NCI-H187 (cell line): ENCODE results near the gene CCDC174.
"Not testable (repeated sequence)": the region's sequence is repeated elsewhere in the genome, so short reads cannot be mapped to it uniquely, and the experiment has no call there.

Experiments used
- DNase-seq, 2 experiments: peaks; one replicate each; lab custom pipeline; 2025; lab: John Stamatoyannopoulos, UW

Gene CCDC174

DNA sequence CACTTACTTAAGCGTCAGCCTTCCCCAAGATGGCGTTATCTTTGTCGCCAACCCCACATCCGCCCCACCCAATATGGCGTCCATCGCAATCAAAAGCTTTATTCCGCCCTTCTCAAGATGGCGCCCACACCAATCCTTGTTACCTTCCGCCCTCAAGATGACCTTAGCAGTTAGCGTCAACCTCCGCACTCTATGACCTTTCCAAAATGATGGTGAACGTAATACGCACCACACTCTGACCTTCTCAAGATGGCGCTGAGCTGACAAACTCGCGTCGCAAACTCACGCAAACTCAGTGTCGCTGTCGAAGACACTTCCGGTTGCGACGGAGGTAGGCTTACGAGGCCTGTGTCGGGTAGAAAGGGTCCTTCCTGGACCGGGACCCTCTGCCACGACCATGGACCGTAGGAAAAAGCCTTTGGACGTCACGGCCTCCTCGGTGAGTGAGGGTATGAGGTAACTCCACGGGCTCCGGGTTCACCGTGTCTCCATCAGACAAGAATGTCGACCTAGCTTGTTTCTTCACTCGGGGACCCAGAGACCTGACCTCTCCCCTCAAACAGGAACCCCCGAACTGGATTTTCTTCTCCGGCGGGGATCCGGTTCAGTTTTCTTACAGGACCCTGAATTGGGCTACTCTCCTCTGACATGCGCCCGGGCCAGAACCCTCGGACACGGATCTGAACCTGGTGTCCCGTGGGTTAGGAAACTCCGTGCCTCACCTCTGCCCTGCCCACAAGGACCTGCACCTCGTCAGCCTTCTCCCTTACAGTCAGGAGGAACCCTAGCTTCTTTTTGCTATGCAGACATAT, at the start of gene CCDC174:
CCDC174 (plus strand) TSS at position 323 of the 812 bp plus-strand sequence; CDS start at position 398, 75 bp downstream.
- DNase-seq, result peak; percentile 86

DNA sequence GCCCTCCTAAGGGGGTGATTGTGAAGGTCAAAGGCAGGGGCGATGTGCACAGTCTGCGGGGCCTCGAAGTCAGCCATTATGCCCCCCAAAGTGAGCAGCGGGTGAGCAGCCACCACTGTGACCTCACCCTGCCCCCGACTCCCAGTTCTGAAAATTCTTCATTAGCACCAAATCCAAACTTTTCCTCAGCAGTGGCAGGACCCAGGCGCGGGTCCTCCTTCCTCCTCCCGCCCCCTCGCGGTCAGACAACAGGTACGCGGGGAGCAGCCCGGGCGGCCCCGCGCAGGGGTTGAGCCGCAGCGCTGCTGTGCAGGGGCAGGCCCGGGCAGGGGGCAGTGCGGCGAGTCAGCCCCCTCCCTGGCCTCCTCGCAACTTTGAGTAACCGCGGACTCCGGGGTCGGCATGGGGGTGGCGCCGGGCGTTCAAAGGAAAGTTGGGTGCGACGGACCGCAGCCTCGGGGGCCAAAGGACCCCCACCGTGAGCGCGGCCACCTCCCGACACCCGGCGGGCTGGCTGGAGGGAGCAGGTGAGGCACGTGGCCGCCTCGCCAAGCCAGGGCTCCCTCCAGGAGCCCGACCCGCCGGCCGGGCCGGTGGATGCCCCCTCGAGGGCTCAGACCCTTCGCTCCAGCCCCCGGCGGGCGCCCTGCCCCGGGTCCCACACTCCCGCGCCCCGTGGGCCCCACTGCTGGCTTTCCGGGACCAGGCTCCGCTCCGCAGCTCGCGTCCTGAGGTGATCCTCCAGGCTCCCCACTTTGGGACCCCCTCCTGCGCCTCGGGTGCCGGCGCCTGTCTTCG, 49.4 kb upstream of the CCDC174 start:
- no peak for DNase-seq

DNA sequence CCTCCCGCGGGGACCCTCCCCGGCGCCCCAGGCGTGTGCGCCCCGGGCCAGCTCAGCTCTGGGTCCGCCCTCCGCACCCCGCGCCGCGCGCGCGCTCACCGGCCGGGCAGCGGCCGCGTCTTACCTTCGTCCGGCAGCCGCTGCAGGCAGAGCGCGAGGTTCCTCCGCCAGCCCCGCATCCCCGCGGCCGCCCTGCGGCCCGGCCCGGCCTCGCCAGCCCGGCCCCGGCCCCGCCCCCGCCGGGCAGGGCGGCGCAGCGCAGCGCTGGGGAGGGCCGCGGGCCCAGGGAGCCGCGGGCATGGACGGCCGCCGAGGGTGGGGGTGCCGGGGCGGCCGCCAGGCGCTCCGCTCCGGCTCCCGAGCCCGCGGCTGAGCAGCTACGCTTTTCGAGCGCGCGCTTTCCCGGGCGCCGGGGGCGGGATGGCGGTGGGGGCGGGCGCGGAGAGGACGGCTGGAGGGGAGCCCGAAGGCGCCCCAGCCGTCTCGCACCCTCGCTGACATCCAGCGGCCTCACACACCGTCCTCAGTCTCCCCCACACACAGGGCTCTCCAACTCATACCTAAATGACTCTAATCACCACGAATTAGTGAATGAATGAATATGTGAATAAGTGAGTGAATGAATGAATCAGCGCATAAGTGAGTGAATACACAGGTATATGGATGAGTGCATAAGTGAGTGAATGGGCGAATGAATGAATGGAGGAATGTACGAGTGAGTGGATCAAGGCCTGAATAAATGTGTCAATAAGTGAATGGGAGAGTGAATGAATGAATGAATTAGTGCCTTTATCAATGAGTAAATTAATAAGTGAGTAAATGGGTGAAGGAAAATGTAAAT, 48.5 kb upstream of the CCDC174 start:
- no peak for DNase-seq

DNA sequence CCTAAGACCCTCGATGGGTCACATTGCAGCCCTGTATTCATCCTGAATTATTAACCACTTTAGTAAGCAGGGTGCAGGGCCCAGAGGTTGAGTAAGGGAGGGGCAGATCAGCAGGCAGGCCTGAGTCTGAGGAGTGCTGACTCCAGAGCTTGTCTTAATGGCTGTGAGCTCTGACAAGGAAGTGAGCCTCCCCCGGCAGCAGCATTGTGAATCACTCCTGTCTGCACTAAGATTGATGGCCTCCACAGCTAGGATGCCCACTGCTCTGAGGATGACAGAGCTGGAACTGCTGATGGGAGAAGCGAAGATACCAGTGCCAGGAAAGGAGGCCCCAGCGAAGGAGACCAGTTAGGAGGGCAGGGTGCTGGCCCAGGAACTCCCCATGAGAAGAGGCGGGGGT, 46.5 kb upstream of the CCDC174 start:
- no peak for DNase-seq

DNA sequence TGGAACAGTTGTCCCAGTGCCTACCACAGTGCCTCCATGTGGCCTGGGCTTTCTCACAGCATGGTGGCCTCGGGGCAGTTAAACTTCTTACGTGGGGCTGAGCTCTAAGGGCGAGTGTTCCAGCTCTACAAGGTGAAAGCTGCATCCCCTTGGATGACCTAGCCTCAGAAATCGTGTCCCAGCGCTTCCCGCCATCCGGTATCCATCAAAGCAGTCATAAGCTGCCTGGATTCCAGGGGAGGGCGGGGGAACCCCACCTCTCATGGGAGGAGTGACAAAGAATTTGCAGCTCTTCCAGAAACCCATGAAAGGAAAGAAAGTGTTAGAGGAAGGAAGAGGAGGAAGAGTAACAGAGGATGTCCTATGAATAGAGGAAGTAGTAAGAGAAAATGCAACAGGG, 45.8 kb upstream of the CCDC174 start:
- DNase-seq, result no peak

DNA sequence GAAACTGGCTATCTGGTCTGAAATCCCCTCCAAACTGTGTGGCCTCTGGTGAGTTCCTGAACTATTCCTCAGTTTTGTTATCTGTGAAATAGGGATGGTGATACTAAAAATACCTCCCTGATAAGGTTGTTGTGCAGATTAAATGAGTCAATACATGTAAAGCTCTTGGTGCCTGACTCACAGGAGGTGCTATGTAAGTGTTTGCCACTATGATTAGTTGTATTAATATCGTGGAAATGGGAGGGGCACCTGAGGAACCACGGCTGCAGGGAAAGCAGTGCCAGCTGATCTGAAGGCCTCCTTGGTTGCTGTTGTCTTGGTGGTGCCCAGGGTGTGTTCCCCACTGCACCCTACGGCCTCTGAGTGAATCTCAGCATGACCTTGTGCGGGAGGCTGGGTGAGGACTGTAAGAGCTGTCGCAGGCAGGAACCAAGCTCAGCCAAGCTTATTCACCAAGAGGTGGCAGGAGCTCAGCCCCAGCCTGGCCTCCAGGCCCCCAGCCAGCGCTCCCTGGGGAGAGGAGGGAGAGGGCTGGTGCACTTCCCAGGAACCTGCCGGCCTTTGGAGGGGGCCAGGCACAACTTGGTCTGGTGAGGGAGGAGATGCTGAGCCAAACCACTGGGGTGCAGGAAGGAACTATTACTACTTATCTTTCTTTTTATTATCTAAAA, 44.8 kb upstream of the CCDC174 start:
- no peak for DNase-seq

DNA sequence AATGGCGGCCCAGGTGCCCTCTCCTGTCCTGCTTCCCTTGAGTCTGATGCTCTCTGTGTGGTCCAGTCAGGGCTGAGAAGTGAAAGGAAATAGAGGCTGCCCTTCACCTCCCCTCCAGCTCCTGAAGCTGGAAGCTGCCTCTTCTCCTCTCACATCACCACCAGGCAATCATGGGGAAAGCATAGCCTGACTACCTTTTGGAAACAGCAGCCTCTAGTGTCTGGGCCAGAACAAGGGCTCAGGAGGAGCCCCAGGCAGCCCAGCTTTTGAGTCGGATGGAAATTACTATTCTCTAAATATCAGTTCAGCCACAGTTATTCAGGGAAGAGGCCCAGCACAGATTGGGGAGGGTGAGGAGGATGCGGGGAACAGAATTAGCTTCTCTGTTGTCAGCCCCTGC, 43.3 kb upstream of the CCDC174 start:
- no peak for DNase-seq

DNA sequence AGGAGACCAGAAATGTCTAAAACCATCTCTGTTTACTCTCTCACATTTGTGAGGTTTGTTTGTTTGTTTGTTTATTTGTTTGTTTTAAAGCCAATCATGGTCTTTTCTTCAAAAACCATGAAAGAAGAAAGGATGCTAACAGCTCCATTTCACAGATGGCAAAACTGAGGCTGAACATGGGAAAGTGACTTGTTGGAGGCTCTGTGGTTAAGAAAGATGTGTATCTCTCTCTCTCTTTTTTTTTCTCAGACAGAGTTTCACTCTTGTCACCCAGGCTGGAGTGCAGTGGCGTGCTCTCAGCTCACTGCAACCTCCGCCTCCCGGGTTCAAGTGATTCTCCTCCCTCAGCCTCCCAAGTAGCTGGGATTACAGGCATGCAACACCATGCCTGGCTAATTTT, 42.5 kb upstream of the CCDC174 start:
- DNase-seq, result not testable (repeated sequence)

DNA sequence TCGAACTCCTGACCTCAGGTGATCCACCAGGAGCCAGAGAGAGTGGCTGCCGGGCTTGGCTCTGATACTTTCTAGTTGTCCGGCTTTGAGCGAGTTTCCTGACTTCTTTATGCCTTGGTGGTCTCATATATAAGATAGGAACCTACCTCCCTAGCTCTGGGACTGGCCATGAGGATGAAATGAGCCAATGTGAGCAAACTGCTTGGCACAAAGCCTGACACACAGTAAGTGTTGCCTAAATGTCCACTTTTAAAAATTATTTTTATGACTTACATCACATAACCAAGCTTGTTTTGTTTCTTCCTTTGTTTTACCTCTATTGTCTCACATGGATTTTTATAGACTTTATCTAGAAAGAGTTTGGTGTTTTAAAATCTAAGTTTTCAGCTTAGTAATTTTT, 42.1 kb upstream of the CCDC174 start:
- DNase-seq, result no peak

DNA sequence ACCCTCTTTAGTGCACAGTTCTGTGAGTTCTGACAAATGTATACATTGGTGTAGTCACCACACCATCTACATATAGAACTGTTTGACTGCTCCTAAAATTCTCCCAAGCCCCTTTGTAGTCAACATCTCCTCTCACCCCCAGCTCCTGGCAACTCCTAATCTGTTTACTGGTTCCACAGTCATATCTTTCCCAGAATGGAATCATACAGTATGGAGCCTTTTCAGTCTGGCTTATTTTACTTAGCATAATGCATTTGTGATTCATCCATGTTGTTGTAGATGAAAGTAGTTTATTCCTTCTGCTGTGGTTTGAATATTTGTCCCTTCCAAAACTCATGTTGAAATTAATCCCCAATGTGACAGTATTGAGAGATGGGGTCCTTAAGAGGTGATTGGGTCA, 41.6 kb upstream of the CCDC174 start:
- no peak for DNase-seq

DNA sequence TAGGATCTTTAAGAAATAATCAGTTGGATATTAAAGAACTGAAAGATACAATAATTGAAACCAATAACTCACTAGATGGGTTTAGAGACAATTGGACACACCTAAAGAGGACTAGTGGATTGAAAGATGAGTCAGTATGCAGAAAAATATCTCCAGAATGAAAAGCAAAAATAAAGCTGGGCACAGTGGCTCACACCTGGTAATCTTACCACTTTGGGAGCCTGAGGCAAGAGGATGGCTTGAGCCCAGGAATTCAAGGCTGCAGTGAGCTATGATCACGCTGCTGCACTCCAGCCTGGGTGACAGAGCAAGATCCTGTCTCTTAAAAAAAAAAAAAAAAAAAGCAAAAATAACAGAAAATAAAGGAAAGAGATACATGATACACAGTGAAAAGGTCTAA, 37.4 kb upstream of the CCDC174 start:
- DNase-seq, result no peak

DNA sequence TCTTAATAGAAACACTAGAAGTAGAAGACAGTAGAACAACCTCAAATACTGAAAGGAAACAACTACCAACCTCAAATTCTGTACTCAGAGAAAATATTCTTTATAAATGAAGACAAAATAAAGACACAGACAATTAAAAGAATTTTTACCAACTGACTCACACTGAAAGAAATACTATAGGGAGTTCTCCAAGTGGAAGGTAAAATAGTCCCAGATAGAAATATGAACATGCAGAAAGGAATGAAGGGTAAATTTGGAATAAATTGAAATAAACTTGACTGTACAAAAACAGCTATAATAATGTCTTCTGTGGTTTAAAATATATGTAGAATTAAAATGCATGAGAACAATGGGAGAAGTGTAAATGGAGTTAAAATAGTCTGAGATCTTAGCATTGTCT, 36.7 kb upstream of the CCDC174 start:
- no peak for DNase-seq

DNA sequence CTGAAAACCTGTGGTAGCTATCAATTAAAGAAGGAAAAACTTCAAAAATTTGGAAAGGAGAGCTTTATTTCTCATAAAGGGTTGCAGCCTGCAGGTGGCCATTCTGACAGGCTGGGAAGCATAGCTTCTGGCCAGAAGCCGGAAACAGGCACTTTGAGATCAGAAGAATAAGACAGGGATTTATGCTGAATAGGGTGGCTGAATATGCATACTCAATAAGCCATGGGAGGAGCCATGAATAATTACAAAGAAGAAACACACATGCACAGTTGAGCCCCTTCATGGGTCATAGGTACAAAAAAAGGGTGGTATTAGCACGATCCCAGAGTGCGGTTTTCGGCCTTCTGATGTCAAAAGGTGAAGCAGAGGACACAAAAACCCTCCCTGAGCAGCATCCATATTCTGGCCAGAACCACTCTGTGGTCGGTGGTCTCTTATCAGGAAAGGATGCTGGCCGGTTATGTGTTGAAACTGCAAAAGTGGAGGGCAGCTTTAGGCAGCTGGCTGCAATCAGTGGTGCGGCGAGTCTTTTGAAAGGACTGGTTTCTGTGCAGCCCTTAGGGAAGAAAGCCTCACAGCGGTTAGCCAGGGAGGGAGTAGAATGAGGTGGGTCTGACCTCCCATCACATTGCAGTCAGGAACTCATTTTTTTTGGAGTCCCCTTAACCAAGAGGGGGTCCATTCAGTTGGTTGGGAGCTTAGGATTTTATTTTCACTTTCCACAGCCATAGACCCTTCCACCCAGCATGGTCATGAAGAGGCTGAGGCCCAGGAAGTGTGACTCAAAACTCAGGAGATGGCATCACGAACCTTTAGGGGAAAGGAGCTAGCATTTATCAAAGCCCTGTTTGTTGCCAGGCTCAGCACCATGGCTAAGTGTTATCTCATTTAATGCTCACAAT, 34.7 kb upstream of the CCDC174 start:
- no peak for DNase-seq

DNA sequence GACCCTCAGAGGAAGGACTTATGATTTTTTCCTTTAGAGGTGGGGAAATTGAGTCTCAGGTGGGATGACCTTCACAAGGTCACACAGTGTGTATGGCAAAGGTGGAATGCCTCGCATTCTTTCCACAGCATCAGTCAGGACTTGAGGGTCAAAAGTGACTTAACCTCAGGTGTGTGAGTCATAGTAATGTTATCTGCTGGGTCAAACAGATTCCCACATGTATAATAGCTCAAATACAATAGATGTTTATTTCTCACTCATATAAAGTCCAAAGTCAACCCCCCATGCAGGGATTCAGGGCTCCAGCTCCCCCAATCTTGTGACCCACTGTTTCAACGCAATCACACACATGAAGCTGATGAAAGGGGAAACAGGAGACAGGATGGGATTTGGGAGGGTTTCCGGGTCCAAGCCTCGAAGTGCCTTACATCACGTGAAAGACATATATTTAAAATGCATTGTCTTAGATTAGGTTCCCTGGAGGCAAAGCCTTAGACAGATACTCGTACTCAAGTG, 34.0 kb upstream of the CCDC174 start:
- DNase-seq, result no peak

DNA sequence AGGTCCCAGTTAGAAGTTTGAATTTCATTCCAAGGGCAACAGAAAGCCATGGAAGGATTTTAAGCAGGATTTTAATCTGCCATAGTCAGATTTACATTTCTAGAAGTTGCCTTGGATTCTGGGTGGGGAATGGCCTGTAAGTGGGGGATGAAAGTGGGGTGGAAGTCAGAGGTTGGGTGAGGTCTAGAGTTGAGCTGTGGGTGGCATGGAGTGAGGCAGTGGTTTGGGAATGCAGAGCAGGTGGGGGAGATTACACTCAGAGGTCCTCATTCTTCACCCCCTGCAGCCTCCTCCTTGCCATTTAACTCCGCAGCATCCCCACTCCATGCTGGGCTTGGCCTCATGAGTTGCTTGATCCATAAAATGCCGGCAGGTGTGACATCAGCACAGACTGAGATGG, 32.0 kb upstream of the CCDC174 start:
- no peak for DNase-seq

DNA sequence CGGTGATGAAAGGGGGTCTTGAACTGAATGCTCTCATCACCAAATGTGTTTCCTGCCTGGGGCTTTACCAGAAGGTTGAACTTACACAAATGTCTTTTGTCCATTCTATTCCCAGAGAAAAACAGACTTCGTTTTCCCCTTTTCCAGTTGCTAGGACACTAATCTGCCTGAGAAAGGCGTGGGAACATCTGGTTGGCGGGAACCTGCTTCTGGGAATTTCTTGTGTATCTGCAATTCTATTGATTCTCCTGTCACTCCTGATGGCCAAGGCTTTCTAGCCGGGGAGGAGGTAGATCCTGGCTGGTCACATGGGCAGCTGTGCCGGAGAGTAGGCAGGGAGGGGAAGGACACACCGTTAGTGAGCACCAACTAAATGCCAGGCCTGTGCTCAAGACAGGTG, 31.1 kb upstream of the CCDC174 start:
- DNase-seq, result no peak

DNA sequence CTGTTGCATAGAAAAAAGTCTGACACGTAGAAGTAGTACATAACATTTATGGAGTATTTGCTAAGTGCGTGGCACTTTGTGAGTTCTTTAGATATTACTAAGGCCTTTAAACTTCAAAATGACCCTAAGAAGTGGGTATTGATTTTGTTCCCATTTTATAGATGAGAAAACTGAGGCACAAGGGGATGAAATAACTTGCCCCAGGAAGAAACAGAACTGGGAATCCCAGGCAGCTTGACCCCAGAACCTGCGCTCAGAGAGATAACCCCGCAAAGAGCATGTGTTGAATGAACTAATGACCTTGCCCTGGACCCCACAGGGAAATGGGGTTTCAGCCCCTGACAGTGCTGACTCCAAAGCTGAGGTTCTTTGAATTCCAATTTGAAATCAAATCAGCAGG, 30.5 kb upstream of the CCDC174 start:
- no peak for DNase-seq

DNA sequence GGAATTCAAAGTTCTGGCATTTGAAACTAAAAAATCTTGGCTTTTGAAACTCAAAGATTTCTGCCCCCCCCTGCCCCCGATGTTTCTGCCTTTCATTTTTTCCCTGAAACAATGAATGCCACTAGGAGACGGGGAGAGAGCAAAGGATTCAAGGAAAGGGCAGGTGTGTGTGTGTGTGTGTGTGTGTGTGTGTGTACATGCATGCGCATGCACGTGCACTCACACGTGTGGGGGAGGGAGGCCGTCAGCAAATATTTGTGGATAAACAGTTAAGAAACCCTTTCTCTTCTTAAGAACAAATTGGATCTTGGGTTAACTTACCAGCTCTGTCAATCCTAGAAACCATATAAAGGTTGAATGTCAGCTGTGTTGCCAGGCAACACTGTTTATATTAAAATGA, 29.2 kb upstream of the CCDC174 start:
- no peak for DNase-seq

DNA sequence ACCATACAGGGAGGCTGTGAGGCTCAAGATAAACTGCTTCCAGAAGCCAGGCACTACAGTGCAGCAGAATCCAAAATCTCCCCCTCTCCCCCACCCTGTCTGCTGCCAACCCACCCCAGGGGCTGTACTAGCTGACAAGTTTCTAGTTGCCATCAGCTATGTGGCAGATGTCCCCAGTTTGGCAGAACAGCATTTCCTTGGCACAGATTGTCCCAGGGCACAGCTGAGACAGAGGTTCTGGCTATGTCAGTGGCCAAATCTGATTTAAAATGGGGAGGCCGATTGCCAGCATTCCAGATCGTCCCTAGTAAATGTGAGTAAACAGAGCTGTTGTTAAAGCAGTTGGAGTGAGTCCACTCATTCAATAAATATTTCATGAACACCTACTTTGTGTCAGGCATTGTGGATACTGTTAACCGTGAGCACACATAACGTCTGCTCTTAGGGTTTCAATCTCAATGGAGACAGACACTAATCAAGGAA, 28.0 kb upstream of the CCDC174 start:
- DNase-seq, result no peak

DNA sequence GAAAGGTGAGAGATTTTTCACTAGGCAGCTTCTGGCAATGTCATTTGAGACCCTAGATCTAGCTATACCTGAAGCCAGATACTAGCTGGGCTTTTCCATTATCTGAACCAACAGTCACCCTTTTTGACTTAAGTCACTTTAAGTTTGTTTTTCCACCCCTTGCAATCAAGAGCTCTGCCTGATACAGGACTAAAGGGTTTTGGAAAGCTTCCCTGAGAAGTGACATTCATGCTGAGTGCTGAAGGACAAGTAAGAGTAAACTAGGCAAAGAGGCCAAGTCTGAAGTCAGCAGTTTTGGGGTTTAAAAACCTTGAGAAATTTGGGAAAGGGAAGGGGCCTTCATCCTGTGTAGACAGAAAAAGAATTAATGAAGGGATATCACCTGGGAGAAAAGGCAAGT, 27.1 kb upstream of the CCDC174 start:
- no peak for DNase-seq

DNA sequence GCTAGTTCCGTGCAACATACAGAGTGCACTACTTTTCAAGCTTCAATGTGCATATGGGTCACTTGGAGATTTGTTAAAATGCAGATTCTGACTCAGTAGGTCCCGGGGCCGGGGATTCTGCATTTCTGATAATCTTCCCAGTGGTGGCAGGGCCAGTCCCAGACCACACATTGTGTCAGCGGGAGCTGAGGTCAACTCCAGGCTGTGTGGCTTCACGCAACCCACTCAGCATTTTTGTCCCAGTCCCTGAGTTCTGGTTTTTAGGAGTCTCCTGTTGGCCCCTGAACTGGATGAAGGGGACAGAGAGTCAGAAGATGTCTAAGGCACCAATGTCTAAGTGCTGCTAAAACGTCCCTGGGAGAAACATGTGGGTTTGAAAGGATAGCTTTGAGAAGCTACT, 26.1 kb upstream of the CCDC174 start:
- no peak for DNase-seq
